ENCODE results near the gene DPEP2NB. TPM values are rescaled to one million over a fixed set of nuclear protein-coding genes. Genes with fewer than 3 reads are reported as not detected.

DPEP2NB gene
- total RNA-seq, 1 experiment from 2014 or later, result not detected

GRCh38 chr16:68005786-68006286 lies 9.9 kb downstream of the DPEP2NB start:
- Mint-ChIP-seq H3K27ac (ENCODE audit: low read depth, unreplicated experiment) (peak overlapping the region; percentile 59), H3K9me3 (ENCODE audit: unreplicated experiment) (no peaks in the 10 kb centered on the region), H3K4me1 (ENCODE audit: insufficient read depth, unreplicated experiment) (peaks cover 10% of the 10 kb centered on the region), H3K36me3 (ENCODE audit: insufficient read depth, unreplicated experiment) (no peaks in the 10 kb centered on the region), H3K4me3 (ENCODE audit: unreplicated experiment) (no peak overlapping the region), H3K27me3 (ENCODE audit: insufficient read depth, unreplicated experiment) (no peaks in the 10 kb centered on the region)
- POLR2A ChIA-PET, result interaction anchor here (0.7 to 2.7 kb wide), 6 partner anchors 17 to 46 kb away, joined by 3 to 31 read pairs (median 4); partner anchors contain the start of genes DDX28, DUS2 and SLC12A4
- intact Hi-C loops (cut with micrococcal nuclease), result no loop called here
- CTCF ChIA-PET, result interaction anchor here (0.5 to 4.7 kb wide), 8 partner anchors 12 to 64 kb away, joined by 3 to 26 read pairs (median 4); no protein-coding TSS in a partner anchor
- no peak for TF ChIP-seq CTCF (IDR thresholded peaks at IDR 0.05; ENCODE audit: unreplicated experiment)
- no TSS peak for BruUV-seq (replicated peaks)
- peak; percentile 30 for DNase-seq (ENCODE audit: unreplicated experiment)

- Mint-ChIP-seq H3K36me3 (ENCODE audit: insufficient read depth, unreplicated experiment) (no peaks in the 10 kb centered on the region), H3K4me1 (ENCODE audit: insufficient read depth, unreplicated experiment) (peaks cover 15% of the 10 kb centered on the region), H3K27ac (ENCODE audit: low read depth, unreplicated experiment) (peak overlapping the region; percentile 59), H3K9me3 (ENCODE audit: unreplicated experiment) (no peaks in the 10 kb centered on the region), H3K27me3 (ENCODE audit: insufficient read depth, unreplicated experiment) (no peaks in the 10 kb centered on the region), H3K4me3 (ENCODE audit: unreplicated experiment) (no peak overlapping the region)
- intact Hi-C loops (cut with micrococcal nuclease), result no loop called here
- TF ChIP-seq CTCF (IDR thresholded peaks at IDR 0.05; ENCODE audit: unreplicated experiment), result no peak
- POLR2A ChIA-PET, result interaction anchor here (0.5 to 2.7 kb wide), 6 partner anchors 8 to 231 kb away, joined by 3 to 31 read pairs (median 4); partner anchors contain the start of genes DDX28 and DUS2
- no TSS peak for BruUV-seq (replicated peaks)
- CTCF ChIA-PET, result interaction anchor here (0.5 to 4.7 kb wide), 11 partner anchors 11 to 323 kb away, joined by 3 to 26 read pairs (median 3); no protein-coding TSS in a partner anchor
- no peak for DNase-seq (ENCODE audit: unreplicated experiment)
These were observed 10.5 kb downstream of the DPEP2NB start for GRCh38 chr16:68005211-68005610.

GRCh38 chr16:68003031-68003430 lies 12.7 kb downstream of the DPEP2NB start:
- no peak overlapping the region for H3K27ac Mint-ChIP-seq (ENCODE audit: low read depth, unreplicated experiment)
- BruUV-seq (replicated peaks), result no TSS peak
- intact Hi-C loops (cut with micrococcal nuclease), result no loop called here
- peaks cover 15% of the 10 kb centered on the region for H3K4me1 Mint-ChIP-seq (ENCODE audit: insufficient read depth, unreplicated experiment)
- no peak for TF ChIP-seq CTCF (IDR thresholded peaks at IDR 0.05; ENCODE audit: unreplicated experiment)
- no peaks in the 10 kb centered on the region for H3K36me3 Mint-ChIP-seq (ENCODE audit: insufficient read depth, unreplicated experiment)
- ChIA-PET POLR2A (interaction anchor here (0.6 kb wide), 1 partner anchor 45 kb away, joined by 3 read pairs; no protein-coding TSS in a partner anchor), CTCF (interaction anchor here (0.9 to 4.7 kb wide), 4 partner anchors 9 to 38 kb away, joined by 3 to 26 read pairs (median 4); no protein-coding TSS in a partner anchor)
- no peaks in the 10 kb centered on the region for H3K9me3 Mint-ChIP-seq (ENCODE audit: unreplicated experiment)
- H3K4me3 Mint-ChIP-seq (ENCODE audit: unreplicated experiment), result no peak overlapping the region
- DNase-seq (ENCODE audit: unreplicated experiment), result no peak
- no peaks in the 10 kb centered on the region for H3K27me3 Mint-ChIP-seq (ENCODE audit: insufficient read depth, unreplicated experiment)

- no peak overlapping the region for H3K27ac Mint-ChIP-seq (ENCODE audit: low read depth, unreplicated experiment)
- H3K9me3 Mint-ChIP-seq (ENCODE audit: unreplicated experiment), result no peaks in the 10 kb centered on the region
- H3K4me3 Mint-ChIP-seq (ENCODE audit: unreplicated experiment), result no peak overlapping the region
- intact Hi-C loops (cut with micrococcal nuclease), result no loop called here
- no TSS peak for BruUV-seq (replicated peaks)
- ChIA-PET CTCF (interaction anchor here (0.6 to 2.0 kb wide), 2 partner anchors 9 to 24 kb away, joined by 3 to 9 read pairs; no protein-coding TSS in a partner anchor), POLR2A (no interaction called here)
- DNase-seq (ENCODE audit: unreplicated experiment), result no peak
- H3K36me3 Mint-ChIP-seq (ENCODE audit: insufficient read depth, unreplicated experiment), result no peaks in the 10 kb centered on the region
- no peak for TF ChIP-seq CTCF (IDR thresholded peaks at IDR 0.05; ENCODE audit: unreplicated experiment)
- H3K27me3 Mint-ChIP-seq (ENCODE audit: insufficient read depth, unreplicated experiment), result no peaks in the 10 kb centered on the region
- peaks cover 7% of the 10 kb centered on the region for H3K4me1 Mint-ChIP-seq (ENCODE audit: insufficient read depth, unreplicated experiment)
These were observed 15.3 kb downstream of the DPEP2NB start for GRCh38 chr16:68000450-68000849.

Data from MCF 10A (cell line).